H9 (cell line): ENCODE results near the gene PUDP. TPM values are rescaled to one million over a fixed set of nuclear protein-coding genes. Genes with fewer than 3 reads are reported as not detected.

Experiments used
- DNase-seq: peaks from one replicate; pipeline ENCODE4 v3.0.0-alpha.2; 2017
- H2AFZ ChIP-seq: one replicate; pipeline ENCODE4 v1.6.1; 2013; ENCODE audit warnings: mild to moderate bottlenecking, low read length, control low read depth, moderate library complexity
- H2AK5ac ChIP-seq: 2 replicates; pipeline ENCODE4 v1.6.1; 2013; ENCODE audit warnings: low read length, control low read depth, mixed read lengths; ENCODE audit not compliant: insufficient read length
- H2BK120ac ChIP-seq: one replicate; pipeline ENCODE4 v1.6.1; 2013; ENCODE audit warnings: low read depth, mild to moderate bottlenecking, low read length, control low read depth, inconsistent platforms; ENCODE audit not compliant: poor library complexity, severe bottlenecking
- H2BK12ac ChIP-seq: 2 replicates; pipeline ENCODE4 v1.6.1; 2013; ENCODE audit warnings: low read length, control low read depth, mixed read lengths, low read depth; ENCODE audit not compliant: insufficient read length
- H2BK15ac ChIP-seq: 2 replicates; pipeline ENCODE4 v1.6.1; 2013; ENCODE audit warnings: low read depth, low read length, control low read depth
- H2BK20ac ChIP-seq: one replicate; pipeline ENCODE4 v1.6.1; 2013; ENCODE audit warnings: low read depth, mild to moderate bottlenecking, low read length, control low read depth, inconsistent platforms; ENCODE audit not compliant: poor library complexity, severe bottlenecking
- H2BK5ac ChIP-seq: 2 replicates; pipeline ENCODE4 v1.6.1; 2013; ENCODE audit warnings: low read length, control low read depth, mixed read lengths; ENCODE audit not compliant: insufficient read length
- H3K14ac ChIP-seq: 2 replicates; pipeline ENCODE4 v1.6.1; 2013; ENCODE audit warnings: low read length, control low read depth; ENCODE audit not compliant: insufficient read depth
- H3K18ac ChIP-seq: 2 replicates; pipeline ENCODE4 v1.6.1; 2013; ENCODE audit warnings: low read depth, mild to moderate bottlenecking, mixed read lengths, low read length, control low read depth; ENCODE audit not compliant: insufficient read length
- H3K23ac ChIP-seq: 2 replicates; pipeline ENCODE4 v1.6.1; 2013; ENCODE audit warnings: low read length, control low read depth, mixed read lengths, low read depth; ENCODE audit not compliant: insufficient read length
- H3K23me2 ChIP-seq: 2 replicates; pipeline ENCODE4 v1.6.1; 2013; ENCODE audit warnings: low read depth, mild to moderate bottlenecking, mixed read lengths, low read length, control low read depth; ENCODE audit not compliant: insufficient read length, poor library complexity, severe bottlenecking
- H3K27ac ChIP-seq: 2 replicates; pipeline ENCODE4 v1.5.1; 2013; ENCODE audit warnings: low read length, control low read depth, mixed read lengths, low read depth; ENCODE audit not compliant: insufficient read length
- H3K27me3 ChIP-seq: 2 replicates; pipeline ENCODE4 v1.6.1; 2013; ENCODE audit warnings: low read length, control low read depth, inconsistent platforms; ENCODE audit not compliant: insufficient read depth
- H3K4ac ChIP-seq: 2 replicates; pipeline ENCODE4 v1.6.1; 2013; ENCODE audit warnings: low read depth, mild to moderate bottlenecking, control low read depth, inconsistent platforms, low read length, moderate library complexity
- H3K4me1 ChIP-seq: 2 replicates; pipeline ENCODE4 v1.6.1; 2013; ENCODE audit warnings: low read length, control low read depth, inconsistent platforms; ENCODE audit not compliant: insufficient read depth
- H3K4me2 ChIP-seq: 2 replicates; pipeline ENCODE4 v1.6.1; 2013; ENCODE audit warnings: low read length, control low read depth, mixed read lengths; ENCODE audit not compliant: insufficient read length, insufficient read depth
- H3K56ac ChIP-seq: 2 replicates; pipeline ENCODE4 v1.6.1; 2013; ENCODE audit warnings: low read depth, mild to moderate bottlenecking, mixed read lengths, low read length, control low read depth; ENCODE audit not compliant: insufficient read length
- H3K79me1 ChIP-seq: 2 replicates; pipeline ENCODE4 v1.6.1; 2013; ENCODE audit warnings: low read depth, mild to moderate bottlenecking, moderate library complexity, low read length, control low read depth, inconsistent platforms; ENCODE audit not compliant: insufficient read depth, poor library complexity, severe bottlenecking
- H3K79me2 ChIP-seq: 2 replicates; pipeline ENCODE4 v1.6.1; 2013; ENCODE audit warnings: low read length, control low read depth, inconsistent platforms; ENCODE audit not compliant: insufficient read depth
- H3K9ac ChIP-seq: 2 replicates; pipeline ENCODE4 v1.6.1; 2013; ENCODE audit warnings: low read length, control low read depth, mixed read lengths; ENCODE audit not compliant: insufficient read length; ENCODE audit errors: extremely low read depth
- H3K9me3 ChIP-seq: one replicate; pipeline ENCODE4 v1.6.1; 2013; ENCODE audit warnings: low read depth, low read length, inconsistent platforms; ENCODE audit not compliant: control insufficient read depth
- H3T11ph ChIP-seq: one replicate; pipeline ENCODE4 v1.6.1; 2013; ENCODE audit warnings: mild to moderate bottlenecking, low read length, control low read depth, inconsistent platforms
- H4K20me1 ChIP-seq: one replicate; pipeline ENCODE4 v1.6.1; 2013; ENCODE audit not compliant: control insufficient read depth, insufficient read length, insufficient read depth
- H4K5ac ChIP-seq: 2 replicates; pipeline ENCODE4 v1.6.1; 2013; ENCODE audit warnings: low read depth, mild to moderate bottlenecking, mixed read lengths, low read length, control low read depth; ENCODE audit not compliant: insufficient read length
- H4K8ac ChIP-seq: replicated peaks from 2 replicates; pipeline ENCODE4 v1.6.1; 2013; ENCODE audit warnings: low read length, control low read depth, mixed read lengths, low read depth; ENCODE audit not compliant: insufficient read length
- H4K91ac ChIP-seq: 2 replicates; pipeline ENCODE4 v1.6.1; 2013; ENCODE audit warnings: low read depth, mild to moderate bottlenecking, moderate library complexity, mixed read lengths, low read length, control low read depth; ENCODE audit not compliant: insufficient read length
- H3K27ac Mint-ChIP-seq, 3 experiments: 2 replicates in 2 of 3; 3 replicates in 1 of 3; pipeline ENCODE4 v1.8.0; 2020 to 2021; ENCODE audit warnings: mixed read lengths in 3 of 3, mild to moderate bottlenecking in 1 of 3, moderate library complexity in 1 of 3
- H3K27me3 Mint-ChIP-seq: 2 replicates; pipeline ENCODE4 v1.8.0; 2021; ENCODE audit warnings: low read depth, mild to moderate bottlenecking, moderate library complexity, mixed read lengths
- H3K36me3 Mint-ChIP-seq, 3 experiments: 2 replicates in 2 of 3; 3 replicates in 1 of 3; pipeline ENCODE4 v1.8.0; 2020 to 2021; ENCODE audit warnings: low read depth in 3 of 3, mixed read lengths in 3 of 3; ENCODE audit not compliant: insufficient read depth in 1 of 3
- H3K4me1 Mint-ChIP-seq, 2 experiments: 2 replicates each; pipeline ENCODE4 v1.8.0; 2020; ENCODE audit warnings: mixed read lengths in 2 of 2
- H3K4me3 Mint-ChIP-seq, 2 experiments: 2 replicates in 1 of 2; 3 replicates in 1 of 2; pipeline ENCODE4 v1.8.0; 2020 to 2021; ENCODE audit warnings: mild to moderate bottlenecking in 2 of 2, mixed read lengths in 2 of 2, moderate library complexity in 1 of 2
- H3K9me3 Mint-ChIP-seq, 2 experiments: 2 replicates in 1 of 2; 3 replicates in 1 of 2; pipeline ENCODE4 v1.8.0; 2020; ENCODE audit warnings: mild to moderate bottlenecking in 2 of 2, mixed read lengths in 2 of 2, moderate library complexity in 1 of 2
- WGBS: extraction: QIAGEN DNeasy Blood & Tissue Kit; methylation state at CpG from one replicate; pipeline ENCODE4 v1.1.7; 2013; ENCODE audit warnings: missing lambda C conversion rate, low lambda C conversion rate, mixed read lengths; ENCODE audit not compliant: insufficient read length; ENCODE audit errors: extremely low coverage; 5-methylcytosine and 5-hydroxymethylcytosine counted together
- total RNA-seq: library from RNA; stranded (reverse); gene quantifications from 2 replicates; pipeline ENCODE4 v1.2.1, GENCODE V29; 2021
- TF ChIP-seq, protein P1 (sequence below): fragments of 200-600 bp; sonication (generic); conservative IDR thresholded peaks from 3 replicates; pipeline ENCODE4 v1.8.0; 2021; ENCODE audit warnings: antibody characterized with exemption, mild to moderate bottlenecking

Gene PUDP
- total RNA-seq, 1 experiment from 2014 or later = 46.3 TPM

DNA sequence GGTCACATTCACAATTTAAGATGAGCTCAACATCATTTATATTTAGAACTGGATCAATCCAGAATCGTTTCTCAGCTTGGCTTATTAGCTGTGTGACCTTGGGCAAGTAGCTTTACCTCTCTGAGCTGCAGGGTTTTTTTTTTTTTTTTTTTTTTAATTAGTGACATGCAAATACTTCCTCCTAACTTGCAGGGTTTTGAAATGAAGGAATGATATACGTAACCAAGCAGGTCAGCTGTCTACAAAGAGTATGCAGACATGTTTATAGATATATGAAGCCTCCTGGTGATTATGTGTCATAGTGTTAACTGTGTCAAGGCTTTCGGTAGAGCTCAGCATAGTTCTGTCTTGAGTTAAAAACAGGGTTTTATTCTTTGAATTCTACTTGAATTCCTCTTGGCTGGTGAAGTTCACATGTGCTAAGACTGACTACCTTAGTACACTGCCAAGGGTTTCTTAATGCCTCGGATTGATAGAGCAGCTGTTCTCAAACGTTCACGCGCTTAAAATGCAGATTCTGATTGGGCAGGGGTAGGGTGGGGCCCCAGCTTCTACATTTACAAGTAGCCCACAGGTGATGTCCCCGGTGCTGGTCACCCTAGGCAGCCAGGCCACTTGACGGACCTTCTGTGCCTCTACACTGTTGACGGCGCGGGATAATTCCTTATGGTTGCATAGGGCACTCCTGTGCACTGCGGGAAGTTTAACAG is 1.1 kb downstream of the PUDP start:
- no peak overlapping the region for H3K23ac ChIP-seq
- no CpG with 5 or more reads among the region's 13 CpGs for WGBS
- Mint-ChIP-seq H3K36me3 (peaks cover 0 to 4% (median 0%) of the 10 kb centered on the region in 3 experiments; a peak in 1 of 7 replicates), H3K4me1 (peaks cover 8 to 11% of the 10 kb centered on the region in 2 experiments), H3K4me3 (peak overlapping the region; percentile 83 to 90), H3K27me3 (no peaks in the 10 kb centered on the region; the same call in 1 of the 2 replicates), H3K27ac (peak overlapping the region in 1 of 3 experiments; percentile 85; a peak in 2 of 7 replicates), H3K9me3 (no peaks in the 10 kb centered on the region)
- no peak overlapping the region for H3K18ac ChIP-seq
- H3K9ac ChIP-seq = peak overlapping the region; percentile 3
- H2AK5ac ChIP-seq = no peak overlapping the region
- peaks cover 5% of the 10 kb centered on the region for H3K23me2 ChIP-seq
- H4K5ac ChIP-seq = no peak overlapping the region
- peak overlapping the region; percentile 78 for H3K4me2 ChIP-seq
- no peaks in the 10 kb centered on the region for H3K79me2 ChIP-seq
- no peak overlapping the region for H2BK20ac ChIP-seq
- no peak overlapping the region for H3K56ac ChIP-seq
- H2BK5ac ChIP-seq = no peak overlapping the region
- H3K79me1 ChIP-seq = no peaks in the 10 kb centered on the region
- no peak overlapping the region for H2BK12ac ChIP-seq
- TF ChIP-seq, protein P1, sequence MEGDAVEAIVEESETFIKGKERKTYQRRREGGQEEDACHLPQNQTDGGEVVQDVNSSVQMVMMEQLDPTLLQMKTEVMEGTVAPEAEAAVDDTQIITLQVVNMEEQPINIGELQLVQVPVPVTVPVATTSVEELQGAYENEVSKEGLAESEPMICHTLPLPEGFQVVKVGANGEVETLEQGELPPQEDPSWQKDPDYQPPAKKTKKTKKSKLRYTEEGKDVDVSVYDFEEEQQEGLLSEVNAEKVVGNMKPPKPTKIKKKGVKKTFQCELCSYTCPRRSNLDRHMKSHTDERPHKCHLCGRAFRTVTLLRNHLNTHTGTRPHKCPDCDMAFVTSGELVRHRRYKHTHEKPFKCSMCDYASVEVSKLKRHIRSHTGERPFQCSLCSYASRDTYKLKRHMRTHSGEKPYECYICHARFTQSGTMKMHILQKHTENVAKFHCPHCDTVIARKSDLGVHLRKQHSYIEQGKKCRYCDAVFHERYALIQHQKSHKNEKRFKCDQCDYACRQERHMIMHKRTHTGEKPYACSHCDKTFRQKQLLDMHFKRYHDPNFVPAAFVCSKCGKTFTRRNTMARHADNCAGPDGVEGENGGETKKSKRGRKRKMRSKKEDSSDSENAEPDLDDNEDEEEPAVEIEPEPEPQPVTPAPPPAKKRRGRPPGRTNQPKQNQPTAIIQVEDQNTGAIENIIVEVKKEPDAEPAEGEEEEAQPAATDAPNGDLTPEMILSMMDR = no peak
- H3T11ph ChIP-seq = no peak overlapping the region
- no peak overlapping the region for H2BK120ac ChIP-seq
- no peak overlapping the region for H3K14ac ChIP-seq
- H3K9me3 ChIP-seq = no peaks in the 10 kb centered on the region
- peak; percentile 27 for DNase-seq
- no peaks in the 10 kb centered on the region for H3K27me3 ChIP-seq
- H4K8ac ChIP-seq = no peak overlapping the region
- no peak overlapping the region for H2AFZ ChIP-seq
- no peak overlapping the region for H2BK15ac ChIP-seq
- H3K4ac ChIP-seq = no peak overlapping the region
- H4K91ac ChIP-seq = no peak overlapping the region
- H3K4me1 ChIP-seq = no peaks in the 10 kb centered on the region
- H3K27ac ChIP-seq = no peak overlapping the region
- no peaks in the 10 kb centered on the region for H4K20me1 ChIP-seq
